ENCODE measurements around the gene SETDB2. TPM values are rescaled to one million over a fixed set of nuclear protein-coding genes. Genes with fewer than 3 reads are reported as not detected.

The SETDB2 gene
- total and polyA plus RNA-seq, 4 donors: 1.9 to 6.2 (median 4.9) TPM

GRCh38 chr13:49528161-49528560 is 84.1 kb downstream of the SETDB2 start:
- Histone ChIP-seq H3K27me3 (ENCODE audit: control insufficient read depth in 4 of 4, insufficient read depth in 4 of 4, low read length in 3 of 4) (no peaks in the 10 kb centered on the region), H3K27ac (ENCODE audit: low read depth in 1 of 2, low read length in 2 of 2) (no peak overlapping the region), H3K9me3 (ENCODE audit: control insufficient read depth in 4 of 4, low read length in 3 of 4) (no peaks in the 10 kb centered on the region), H3K36me3 (ENCODE audit: control insufficient read depth in 4 of 4, insufficient read depth in 3 of 4, low read depth in 1 of 4, low read length in 3 of 4) (peaks cover 3 to 10% (median 9%) of the 10 kb centered on the region in 4 donors), H3K4me1 (ENCODE audit: control insufficient read depth in 4 of 4, insufficient read depth in 4 of 4, low read length in 3 of 4) (no peaks in the 10 kb centered on the region), H3K9ac (ENCODE audit: low read depth in 1 of 2, low read length in 2 of 2) (no peak overlapping the region), H3K4me3 (ENCODE audit: low read depth in 1 of 3, low read length in 3 of 3) (no peak overlapping the region)
- WGBS: 86% methylated on average over 1 of the region's 1 CpG
- TF ChIP-seq HNF4A (conservative IDR thresholded peaks at IDR 0.05): no peak
- TF ChIP-seq ATF3 (IDR thresholded peaks at IDR 0.05): no peak
- no peak for TF ChIP-seq YY1 (IDR thresholded peaks at IDR 0.05)
- TF ChIP-seq RXRA (IDR thresholded peaks at IDR 0.05): no peak
- TF ChIP-seq REST (IDR thresholded peaks at IDR 0.05): no peak
- no peak for TF ChIP-seq RAD21 (IDR thresholded peaks at IDR 0.05)
- TF ChIP-seq ZBTB33 (IDR thresholded peaks at IDR 0.05): no peak
- TF ChIP-seq MAX (IDR thresholded peaks at IDR 0.05): no peak
- no peak for TF ChIP-seq NR2F2 (IDR thresholded peaks at IDR 0.05)
- no peak for TF ChIP-seq SP1 (IDR thresholded peaks at IDR 0.05)
- no peak for TF ChIP-seq EGR1 (IDR thresholded peaks at IDR 0.05; ENCODE audit: low read depth in 2 of 2)
- TF ChIP-seq GABPA (IDR thresholded peaks at IDR 0.05 in 1 of 2, conservative IDR thresholded peaks at IDR 0.05 in 1 of 2): no peak
- DNase-seq (ENCODE audit: low spot score): no peak

GRCh38 chr13:49530457-49530856 is 86.4 kb downstream of the SETDB2 start:
- no peak for TF ChIP-seq TAF1 (conservative IDR thresholded peaks at IDR 0.05)
- TF ChIP-seq ATF3 (IDR thresholded peaks at IDR 0.05): no peak
- TF ChIP-seq CTCF (IDR thresholded peaks at IDR 0.05; ENCODE audit: low read depth, low read length, missing input control): no peak
- no peak for TF ChIP-seq EGR1 (IDR thresholded peaks at IDR 0.05; ENCODE audit: low read depth in 2 of 2)
- TF ChIP-seq FOXA1 (IDR thresholded peaks at IDR 0.05): no peak
- TF ChIP-seq SP1 (IDR thresholded peaks at IDR 0.05): no peak
- no peak for TF ChIP-seq HNF4G (IDR thresholded peaks at IDR 0.05)
- TF ChIP-seq ZBTB33 (IDR thresholded peaks at IDR 0.05): no peak
- TF ChIP-seq REST (IDR thresholded peaks at IDR 0.05): no peak
- TF ChIP-seq FOXA2 (IDR thresholded peaks at IDR 0.05): no peak
- no peak for TF ChIP-seq GABPA (IDR thresholded peaks at IDR 0.05 in 1 of 2, conservative IDR thresholded peaks at IDR 0.05 in 1 of 2)
- TF ChIP-seq RXRA (IDR thresholded peaks at IDR 0.05): no peak
- no peak for TF ChIP-seq YY1 (IDR thresholded peaks at IDR 0.05)
- no peak for TF ChIP-seq NR2F2 (IDR thresholded peaks at IDR 0.05)
- TF ChIP-seq RAD21 (IDR thresholded peaks at IDR 0.05): no peak
- no peak for TF ChIP-seq JUND (IDR thresholded peaks at IDR 0.05)
- no peaks in the 10 kb centered on the region for H3K9me3 ChIP-seq (ENCODE audit: control insufficient read depth in 4 of 4, low read length in 3 of 4)
- H3K27me3 ChIP-seq (ENCODE audit: control insufficient read depth in 4 of 4, insufficient read depth in 4 of 4, low read length in 3 of 4): no peaks in the 10 kb centered on the region
- H3K4me1 ChIP-seq (ENCODE audit: control insufficient read depth in 4 of 4, insufficient read depth in 4 of 4, low read length in 3 of 4): no peaks in the 10 kb centered on the region
- DNase-seq (ENCODE audit: low spot score): no peak
- H3K27ac ChIP-seq (ENCODE audit: low read depth in 1 of 2, low read length in 2 of 2): no peak overlapping the region
- no peak overlapping the region for H3K9ac ChIP-seq (ENCODE audit: low read depth in 1 of 2, low read length in 2 of 2)
- peaks cover 5 to 10% (median 7%) of the 10 kb centered on the region in 4 donors for H3K36me3 ChIP-seq (ENCODE audit: control insufficient read depth in 4 of 4, insufficient read depth in 3 of 4, low read depth in 1 of 4, low read length in 3 of 4)
- no peak overlapping the region for H3K4me3 ChIP-seq (ENCODE audit: low read depth in 1 of 3, low read length in 3 of 3)
- WGBS: 81% methylated on average over 7 of the region's 7 CpGs

All from liver (tissue), 9 donors.